Activated CD4-positive, CD25-positive, alpha-beta regulatory T cell (primary cell): ENCODE results near the gene ABHD16B.
A peak's percentile ranks its signal among the peaks of the same experiment; 100 is the strongest.
"Not testable (repeated sequence)": the region's sequence is repeated elsewhere in the genome, so short reads cannot be mapped to it uniquely, and the experiment has no call there.

Experiments used
- DNase-seq, 4 experiments: peaks; one replicate each; lab custom pipeline; 2025; lab: John Stamatoyannopoulos, UW

The ABHD16B gene

GRCh38 chr20:63855363-63856097 is 5.8 kb upstream of the ABHD16B start:
- DNase-seq: no peak

DNA sequence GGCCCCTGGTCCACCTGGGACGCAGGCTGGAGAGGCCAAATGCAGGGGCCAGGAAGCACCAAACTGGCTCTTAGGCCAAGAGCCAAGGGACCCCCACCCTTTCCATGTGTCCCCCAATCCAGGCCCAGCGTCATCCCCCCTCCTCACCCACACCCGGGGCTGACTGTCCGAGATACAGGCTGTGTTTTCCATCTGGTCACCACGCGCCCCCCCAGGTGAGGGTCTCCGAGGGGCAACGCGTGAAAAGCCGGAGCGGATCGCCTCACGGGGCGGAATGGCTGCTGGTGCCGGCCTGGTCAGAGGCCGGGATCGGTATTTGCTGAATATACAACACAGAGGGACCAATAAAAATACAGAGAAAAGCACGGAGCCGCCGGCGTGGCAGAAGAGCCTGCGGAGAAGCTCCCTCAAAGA is 5.2 kb upstream of the ABHD16B start:
- DNase-seq: no peak

DNA sequence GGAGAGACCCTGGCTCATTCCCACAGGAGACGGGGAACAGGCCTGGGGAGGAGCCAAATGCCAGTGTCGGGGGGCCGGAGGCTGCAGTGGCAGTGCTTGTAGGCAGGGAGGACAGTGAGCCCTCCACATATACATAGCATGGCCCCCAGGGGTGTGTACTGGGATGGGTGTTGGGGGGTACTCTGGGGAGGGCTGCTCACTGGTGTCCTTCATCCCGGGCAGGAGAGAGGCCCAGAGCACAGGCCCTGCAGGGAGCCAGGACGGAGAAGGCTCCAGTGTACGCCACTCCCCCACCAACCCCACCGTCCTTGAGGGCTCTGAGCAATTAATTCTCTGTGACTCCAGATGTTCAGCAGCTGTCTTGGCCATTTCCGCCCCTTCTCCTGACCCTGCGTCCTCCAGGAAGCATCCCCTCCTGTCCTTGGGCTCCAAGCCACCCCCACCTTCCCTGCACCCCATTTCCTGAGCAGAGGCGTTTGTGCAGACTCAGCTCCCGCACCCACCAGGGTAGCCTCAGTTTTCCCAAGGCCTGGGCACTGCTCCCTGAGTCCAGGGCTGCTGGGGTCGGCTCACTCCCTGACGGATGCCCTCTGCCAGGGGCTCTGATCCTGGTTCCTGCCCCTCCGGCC is 3.4 kb upstream of the ABHD16B start:
- DNase-seq: no peak

GRCh38 chr20:63858393-63859165 is 2.7 kb upstream of the ABHD16B start:
- DNase-seq: no peak

- DNase-seq: no peak
Observed at GRCh38 chr20:63859166-63859699, 2.1 kb upstream of the ABHD16B start.

DNA sequence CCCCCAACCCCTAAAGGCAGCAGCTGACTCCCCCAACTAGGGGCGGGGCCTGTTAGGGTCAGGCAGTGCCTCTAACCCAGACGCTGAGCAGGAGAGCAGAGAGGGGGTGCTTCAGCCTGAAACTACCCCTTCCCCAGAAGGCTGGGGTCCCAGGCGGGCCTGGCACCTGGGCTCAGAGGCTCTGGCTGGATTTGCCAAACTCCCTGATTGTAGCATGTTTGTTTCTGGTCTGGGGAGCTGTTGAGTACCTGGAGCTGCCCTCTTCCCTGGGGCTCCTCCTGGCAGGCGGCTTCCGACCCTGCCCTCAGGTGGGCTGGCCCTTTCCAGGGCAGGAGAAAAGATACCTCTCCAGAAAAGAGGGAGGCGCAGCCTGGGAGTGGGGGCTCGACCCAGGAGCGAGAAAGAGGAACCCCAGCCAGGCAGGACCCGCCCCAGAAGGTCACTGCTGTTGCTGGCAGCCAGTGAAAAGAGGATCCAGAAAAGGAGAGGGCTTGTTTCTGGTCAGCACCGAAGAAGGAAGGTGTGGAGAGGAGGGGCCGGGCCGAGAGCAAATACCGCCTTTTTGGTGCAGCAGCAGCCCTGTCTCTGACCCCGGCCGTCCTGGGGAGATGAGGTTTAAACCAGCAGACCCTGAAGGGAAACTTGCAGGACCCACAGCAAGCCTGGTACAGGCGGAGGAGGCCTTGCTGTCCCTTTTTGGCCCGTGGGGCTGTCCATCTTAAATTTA is 810 bp upstream of the ABHD16B start:
- DNase-seq: no peak

GRCh38 chr20:63861981-63862901 is 943 bp downstream of the ABHD16B start:
- DNase-seq: no peak

GRCh38 chr20:63863021-63863797 is 1.9 kb downstream of the ABHD16B start:
- no peak for DNase-seq

- DNase-seq: peak; percentile 42 to 73 (median 60)
Observed at GRCh38 chr20:63863798-63864544, 2.7 kb downstream of the ABHD16B start.

GRCh38 chr20:63864545-63864977 is 3.3 kb downstream of the ABHD16B start:
- DNase-seq: no peak

DNA sequence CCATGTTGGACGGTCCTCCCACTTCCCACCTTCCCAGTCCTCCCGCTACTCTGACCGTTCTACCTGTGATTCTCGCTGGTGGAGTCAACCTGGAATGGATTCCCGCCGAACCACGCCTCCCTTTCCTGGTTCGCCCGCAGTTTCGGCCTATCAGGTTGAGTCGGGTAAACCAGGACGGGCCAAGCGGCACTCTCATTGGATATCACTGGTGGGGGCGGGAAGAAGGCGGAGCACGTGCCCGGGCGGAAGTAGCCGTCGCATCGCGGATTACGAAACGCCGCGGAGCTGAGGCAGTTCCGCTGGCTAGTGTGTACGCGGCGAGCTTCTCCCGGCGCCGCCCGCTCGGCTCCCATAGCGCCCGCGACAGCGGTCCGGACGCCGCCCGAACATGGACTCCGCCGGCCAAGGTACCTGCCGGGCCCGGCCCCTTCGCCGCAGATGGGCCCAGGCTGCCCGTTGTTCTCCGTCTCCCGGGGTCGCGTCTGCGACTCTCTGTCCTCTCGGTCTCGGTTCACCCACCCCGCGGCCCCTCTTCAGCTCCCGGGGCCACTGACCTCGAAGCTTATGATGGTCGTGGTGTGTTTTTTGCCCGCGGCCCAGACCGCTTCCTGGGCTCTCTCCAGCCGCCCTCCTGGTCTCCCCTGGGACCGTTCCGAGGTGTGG is 3.8 kb downstream of the ABHD16B start, which contains the start of gene TPD52L2:
Gene TPD52L2, plus strand, starts transcription at position 293 of the 663 bp plus-strand sequence. Its CDS starts 96 bp downstream, at position 389.
- peak; percentile 91 to 96 (median 94) for DNase-seq

DNA sequence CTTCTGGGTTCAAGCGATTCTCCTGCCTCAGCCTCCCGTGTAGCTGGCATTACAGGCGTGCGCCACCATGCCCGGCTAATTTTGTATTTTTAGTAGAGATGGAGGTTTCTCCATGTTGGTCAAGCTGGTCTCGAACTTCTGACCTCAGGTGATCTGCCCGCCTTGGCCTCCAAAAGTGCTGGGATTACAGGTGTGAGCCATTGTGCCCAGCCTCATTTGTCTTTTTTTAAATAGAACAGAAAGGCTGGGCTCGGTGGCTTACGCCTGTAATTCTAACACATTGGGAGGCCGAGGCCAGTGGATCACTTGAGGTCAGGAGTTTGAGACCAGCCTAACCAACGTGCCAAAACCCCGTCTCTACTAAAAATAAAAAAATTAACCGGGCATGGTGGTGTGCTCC is 5.7 kb downstream of the ABHD16B start:
- not testable (repeated sequence) for DNase-seq

GRCh38 chr20:63868264-63868663 is 7.0 kb downstream of the ABHD16B start:
- no peak for DNase-seq

DNA sequence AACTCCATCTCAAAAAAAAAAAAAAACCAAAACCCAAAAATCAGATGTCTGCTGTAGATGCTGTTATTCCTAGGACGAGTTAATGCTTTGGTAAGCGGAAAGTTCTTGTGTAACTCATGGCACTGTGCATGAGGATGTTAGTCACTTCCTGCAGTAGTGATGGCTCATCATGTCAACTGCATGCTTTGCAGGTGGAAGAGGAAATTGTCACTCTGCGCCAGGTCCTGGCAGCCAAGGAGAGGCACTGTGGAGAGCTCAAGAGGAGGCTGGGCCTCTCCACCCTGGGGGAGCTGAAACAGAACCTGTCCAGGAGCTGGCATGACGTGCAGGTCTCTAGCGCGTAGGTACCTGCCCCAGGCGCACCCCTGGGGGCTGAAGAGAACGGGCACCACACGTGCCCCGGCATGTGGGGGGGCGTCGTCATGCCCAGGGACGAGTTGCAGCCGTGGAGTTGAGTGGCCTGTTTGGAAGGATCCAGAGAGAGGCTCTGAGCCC is 12.2 kb downstream of the ABHD16B start:
- no peak for DNase-seq

- DNase-seq: not testable (repeated sequence)
Observed at GRCh38 chr20:63874241-63874640, 12.9 kb downstream of the ABHD16B start.

DNA sequence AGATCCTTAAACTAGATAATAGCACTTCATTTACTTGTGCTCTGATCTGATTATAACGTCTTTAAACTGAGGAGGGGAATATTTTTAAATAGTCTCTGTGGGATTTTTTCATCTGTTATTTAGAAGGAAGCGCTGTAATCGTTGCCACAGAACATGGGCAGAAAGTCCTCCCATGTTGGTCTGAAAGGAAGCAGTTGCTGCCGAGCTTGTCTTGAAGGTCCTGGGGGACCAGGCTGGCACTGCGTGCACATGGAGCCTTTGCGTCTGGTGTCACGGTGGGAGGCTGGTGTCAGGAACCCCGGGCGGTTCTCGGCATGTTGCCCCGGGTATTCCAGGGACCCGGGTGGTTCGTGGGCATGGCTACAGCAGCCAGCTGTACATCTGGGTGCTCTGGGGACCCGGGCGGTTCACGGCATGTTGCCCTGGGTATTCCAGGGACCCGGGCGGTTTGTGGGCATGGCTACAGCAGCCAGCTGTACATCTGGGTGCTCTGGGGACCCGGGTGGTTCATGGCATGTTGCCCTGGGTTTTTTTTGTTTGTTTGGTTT is 15.3 kb downstream of the ABHD16B start:
- DNase-seq: no peak

DNA sequence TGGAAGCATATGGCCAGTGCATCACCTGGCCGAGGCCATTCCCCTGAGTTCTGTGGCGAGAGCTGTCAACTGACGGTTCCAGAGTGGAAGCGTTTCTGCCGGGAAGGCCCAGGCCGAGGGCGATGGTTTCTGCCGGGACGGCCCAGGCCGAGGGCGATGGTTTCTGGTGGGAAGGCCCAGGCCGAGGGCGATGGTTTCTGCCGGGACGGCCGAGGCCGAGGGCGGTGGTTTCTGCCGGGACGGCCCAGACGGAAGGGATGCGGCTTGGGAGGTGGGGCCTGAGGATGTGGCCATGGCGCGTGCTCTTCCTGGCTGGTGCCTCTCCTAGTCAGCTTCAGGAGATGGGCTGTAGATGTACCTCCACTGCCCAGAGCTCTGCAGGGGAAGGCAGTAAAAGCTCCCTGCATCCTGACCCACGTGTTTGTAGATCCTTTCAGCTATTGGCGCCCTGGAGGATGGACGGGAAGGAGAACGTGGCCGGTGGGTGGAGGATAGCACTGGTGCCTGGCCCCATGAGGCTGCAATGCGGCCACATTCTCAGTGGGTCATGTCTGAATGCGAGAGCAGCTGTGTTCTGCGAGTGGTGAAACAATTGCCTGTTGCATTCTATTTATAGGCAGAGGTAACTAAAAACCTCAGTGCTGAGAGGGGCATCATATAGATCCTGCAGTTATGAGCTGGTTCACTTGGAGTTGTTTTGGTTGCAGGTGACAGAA is 16.6 kb downstream of the ABHD16B start:
- DNase-seq: no peak
